ENCODE results near the gene ACCSL.

ACCSL gene

GRCh38 chr11:44047298-44047697 is 483 bp upstream of the ACCSL start:
- no peak for DNase-seq
- TF ChIP-seq CTCF (IDR thresholded peaks at IDR 0.05; ENCODE audit: low read depth, low read length) = no peak
- no peak overlapping the region for H3K4me3 ChIP-seq (ENCODE audit: low read depth, low read length)

GRCh38 chr11:44049832-44050231 is 2.1 kb downstream of the ACCSL start:
- Histone ChIP-seq H3K9me3 (ENCODE audit: severe bottlenecking) (no peaks in the 10 kb centered on the region), H3K27ac (no peak overlapping the region), H3K36me3 (no peaks in the 10 kb centered on the region), H3K4me3 (ENCODE audit: low read depth, low read length) (no peak overlapping the region), H3K27me3 (ENCODE audit: insufficient read depth, low read depth, severe bottlenecking) (no peaks in the 10 kb centered on the region)
- DNase-seq = no peak
- TF ChIP-seq CTCF (IDR thresholded peaks at IDR 0.05; ENCODE audit: low read depth, low read length) = no peak

More at GRCh38 chr11:44047298-44047697, 483 bp upstream of the ACCSL start:
- Histone ChIP-seq H3K27ac (no peak overlapping the region), H3K36me3 (no peaks in the 10 kb centered on the region), H3K27me3 (ENCODE audit: insufficient read depth, low read depth, severe bottlenecking) (no peaks in the 10 kb centered on the region), H3K9me3 (ENCODE audit: severe bottlenecking) (no peaks in the 10 kb centered on the region)

- H3K9me3 ChIP-seq (ENCODE audit: severe bottlenecking) = no peaks in the 10 kb centered on the region
- no peak for TF ChIP-seq CTCF (IDR thresholded peaks at IDR 0.05; ENCODE audit: low read depth, low read length)
- no peaks in the 10 kb centered on the region for H3K27me3 ChIP-seq (ENCODE audit: insufficient read depth, low read depth, severe bottlenecking)
- no peak for DNase-seq
- no peak overlapping the region for H3K27ac ChIP-seq
- H3K36me3 ChIP-seq = no peaks in the 10 kb centered on the region
- no peak overlapping the region for H3K4me3 ChIP-seq (ENCODE audit: low read depth, low read length)
Observed at GRCh38 chr11:44051171-44051570, 3.4 kb downstream of the ACCSL start.

GRCh38 chr11:44057340-44057739 is 9.6 kb downstream of the ACCSL start:
- TF ChIP-seq CTCF (IDR thresholded peaks at IDR 0.05; ENCODE audit: low read depth, low read length) = no peak
- H3K9me3 ChIP-seq (ENCODE audit: severe bottlenecking) = no peaks in the 10 kb centered on the region
- H3K27me3 ChIP-seq (ENCODE audit: insufficient read depth, low read depth, severe bottlenecking) = no peaks in the 10 kb centered on the region
- no peak overlapping the region for H3K27ac ChIP-seq
- DNase-seq = no peak
- no peak overlapping the region for H3K4me3 ChIP-seq (ENCODE audit: low read depth, low read length)
- no peaks in the 10 kb centered on the region for H3K36me3 ChIP-seq

GRCh38 chr11:44058275-44058674 is 10.5 kb downstream of the ACCSL start:
- Histone ChIP-seq H3K4me3 (ENCODE audit: low read depth, low read length) (no peak overlapping the region), H3K27me3 (ENCODE audit: insufficient read depth, low read depth, severe bottlenecking) (no peaks in the 10 kb centered on the region), H3K9me3 (ENCODE audit: severe bottlenecking) (no peaks in the 10 kb centered on the region), H3K27ac (no peak overlapping the region), H3K36me3 (no peaks in the 10 kb centered on the region)
- DNase-seq = no peak
- TF ChIP-seq CTCF (IDR thresholded peaks at IDR 0.05; ENCODE audit: low read depth, low read length) = no peak

- H3K36me3 ChIP-seq = no peaks in the 10 kb centered on the region
- no peak for TF ChIP-seq CTCF (IDR thresholded peaks at IDR 0.05; ENCODE audit: low read depth, low read length)
- no peak for DNase-seq
- H3K9me3 ChIP-seq (ENCODE audit: severe bottlenecking) = no peaks in the 10 kb centered on the region
- no peak overlapping the region for H3K27ac ChIP-seq
- no peaks in the 10 kb centered on the region for H3K27me3 ChIP-seq (ENCODE audit: insufficient read depth, low read depth, severe bottlenecking)
- no peak overlapping the region for H3K4me3 ChIP-seq (ENCODE audit: low read depth, low read length)
Observed at GRCh38 chr11:44065161-44065661, 17.4 kb downstream of the ACCSL start.

All from WERI-Rb-1 (cell line).